Glomerular visceral epithelial cell (primary cell): Measurements from ENCODE around the gene FDXR.
A peak's percentile ranks its signal among the peaks of the same experiment; 100 is the strongest.
"Not testable (repeated sequence)": the region's sequence is repeated elsewhere in the genome, so short reads cannot be mapped to it uniquely, and the experiment has no call there.

ENCODE experiments used
- DNase-seq: peaks from one replicate; pipeline ENCODE4 v3.0.0-alpha.2; 2016; ENCODE audit errors: extremely low spot score

The FDXR gene

DNA sequence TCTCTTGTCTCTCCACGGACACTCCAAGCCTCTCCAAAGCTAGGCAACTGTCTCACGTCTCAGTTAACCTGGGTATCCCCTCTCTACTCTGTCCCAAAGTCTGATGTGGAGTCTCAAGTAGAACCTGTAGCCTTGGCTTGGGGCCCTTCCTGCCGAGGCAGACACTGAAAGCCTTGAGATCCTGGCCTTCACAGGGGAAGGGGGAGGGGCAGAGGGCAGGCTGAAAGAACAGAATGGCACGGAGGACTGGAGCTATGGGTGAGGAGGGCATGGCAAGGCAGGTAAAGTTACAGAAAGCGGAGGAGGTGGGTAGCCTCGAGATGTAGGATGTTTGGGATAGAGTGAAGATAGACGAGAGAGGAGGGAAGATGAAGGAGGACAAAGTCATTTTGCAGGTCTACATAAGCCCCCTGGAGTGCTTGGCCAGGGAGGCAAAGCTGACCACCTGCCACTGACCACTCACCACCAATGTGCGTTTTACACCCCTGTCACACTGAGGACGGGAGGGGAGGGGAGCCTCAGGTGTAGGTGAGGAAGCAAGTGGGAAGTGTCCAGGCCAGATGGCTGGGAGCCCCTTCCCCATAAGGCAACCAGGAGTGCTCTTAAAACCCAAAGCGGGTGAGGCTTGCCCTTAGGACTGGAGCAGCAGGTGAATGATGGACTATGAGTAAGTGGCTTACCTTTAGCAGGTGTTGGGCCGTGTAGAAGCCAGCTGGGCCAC, 1.3 kb downstream of the FDXR start:
- DNase-seq: no peak

DNA sequence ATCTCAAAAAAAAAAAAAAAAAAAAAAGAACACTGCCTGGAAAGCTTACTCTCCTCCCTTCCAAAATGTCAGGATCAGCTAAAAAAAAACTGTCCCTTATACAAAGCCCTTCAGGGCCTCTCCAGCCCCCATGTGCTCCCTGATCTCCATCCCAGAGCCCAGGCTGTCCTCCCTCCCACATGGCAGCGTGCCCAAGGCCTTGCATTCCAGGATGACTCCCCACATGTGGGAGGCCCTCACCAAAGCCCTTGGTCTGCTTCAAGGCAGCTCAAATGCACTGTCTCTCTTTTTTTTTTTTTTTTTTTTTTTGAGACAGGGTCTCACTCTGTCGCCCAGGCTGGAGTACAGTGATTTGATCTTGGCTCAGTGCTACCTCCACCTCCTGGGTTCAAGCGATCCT, 2.3 kb downstream of the FDXR start:
- peak; percentile 61 for DNase-seq

DNA sequence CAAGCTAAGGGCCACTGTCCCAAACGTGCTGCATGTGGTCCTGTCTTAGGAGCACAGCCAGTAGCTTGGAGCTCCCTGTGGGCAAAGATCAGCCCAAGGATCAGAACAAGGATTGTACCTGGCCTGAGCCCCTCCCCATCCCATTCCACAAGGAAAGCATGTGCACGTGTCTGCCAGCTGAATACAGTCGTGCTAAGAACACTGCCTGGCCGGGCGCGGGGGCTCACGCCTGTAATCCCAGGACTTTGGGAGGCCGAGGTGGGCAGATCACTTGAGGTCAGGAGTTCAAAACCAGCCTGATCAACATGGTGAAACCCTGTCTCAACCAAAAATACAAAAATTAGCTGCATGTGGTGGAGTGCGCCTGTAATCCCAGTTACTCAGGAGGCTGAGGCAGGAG, 2.8 kb downstream of the FDXR start:
- not testable (repeated sequence) for DNase-seq

DNA sequence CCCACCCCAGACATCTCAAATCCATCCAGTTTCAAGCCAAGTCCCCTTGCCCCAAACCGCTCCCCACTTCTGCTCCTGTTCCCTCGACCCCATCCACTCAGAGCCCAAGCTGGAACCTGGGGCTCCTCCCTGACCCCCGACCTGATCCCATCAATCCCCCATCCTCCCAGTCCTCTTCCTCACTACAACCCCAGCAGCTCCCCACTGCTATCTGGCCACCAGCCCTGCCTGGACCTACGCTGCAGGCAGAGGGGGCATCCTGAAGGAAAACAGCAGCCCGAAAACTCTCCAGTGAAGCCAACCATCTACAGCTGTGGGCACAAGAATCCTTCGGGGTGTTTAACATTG, 3.9 kb downstream of the FDXR start:
- DNase-seq: no peak

DNA sequence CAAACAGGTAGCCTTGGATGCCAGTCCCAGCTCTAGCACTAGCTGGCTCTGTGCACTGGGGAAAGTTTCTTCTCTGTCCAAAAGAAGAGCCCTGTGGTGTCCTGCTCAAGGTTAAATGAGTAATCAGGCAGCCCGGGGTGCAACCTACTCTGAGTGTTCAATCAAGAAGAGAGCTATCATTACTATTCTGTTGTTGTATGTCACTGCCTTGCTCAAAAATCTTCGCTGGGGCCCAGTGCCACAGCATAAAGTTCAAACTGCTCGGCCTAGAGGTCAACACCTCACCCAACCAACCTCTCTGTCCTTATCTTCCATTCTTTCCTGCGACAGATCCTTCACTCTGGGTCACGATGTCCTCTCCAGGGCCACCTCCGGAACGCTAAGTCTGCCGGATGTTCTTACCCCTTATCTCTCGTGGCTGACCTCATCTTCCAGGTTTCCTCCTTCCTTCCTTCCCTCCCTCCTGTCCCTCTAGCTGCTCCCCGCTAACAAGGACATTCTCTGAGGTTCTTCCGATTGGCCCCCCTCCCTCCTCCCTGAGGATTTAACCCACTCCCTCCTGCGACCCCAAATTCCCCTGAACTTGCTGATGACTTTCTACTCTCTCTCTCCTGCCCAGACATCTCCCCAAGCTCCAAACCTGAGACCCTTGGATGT, 4.4 kb downstream of the FDXR start:
- no peak for DNase-seq

DNA sequence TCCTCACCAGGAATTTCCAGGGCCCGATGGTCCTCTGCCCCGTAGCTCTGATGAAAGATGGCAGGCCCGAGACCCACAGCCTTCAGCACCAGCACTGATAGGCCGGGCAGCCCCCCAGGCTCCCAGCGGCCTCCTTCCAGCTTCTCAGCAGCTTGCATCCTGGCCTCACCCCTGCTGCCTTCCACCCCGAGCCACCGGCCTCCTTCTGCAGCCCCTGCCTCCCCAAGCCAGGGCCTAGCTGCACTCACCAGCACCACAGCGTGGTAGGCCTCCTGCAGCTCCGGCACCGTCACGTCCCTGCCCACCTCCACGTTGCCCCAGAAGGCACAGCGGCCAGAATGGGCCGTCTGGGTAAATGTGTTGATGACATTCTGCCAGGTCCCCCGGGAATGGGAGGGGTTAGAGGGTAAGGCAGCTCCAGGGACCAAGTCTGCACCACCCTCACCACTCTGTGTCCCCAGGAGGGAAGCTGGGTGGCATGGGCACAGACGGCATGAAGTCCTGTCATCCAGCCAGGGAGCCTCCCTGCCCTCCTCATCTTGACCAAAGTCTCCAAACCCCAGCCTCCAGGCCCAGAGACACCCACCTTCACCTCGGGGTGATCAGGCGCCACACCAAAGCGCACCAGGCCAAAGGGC, 6.5 kb downstream of the FDXR start:
- no peak for DNase-seq

DNA sequence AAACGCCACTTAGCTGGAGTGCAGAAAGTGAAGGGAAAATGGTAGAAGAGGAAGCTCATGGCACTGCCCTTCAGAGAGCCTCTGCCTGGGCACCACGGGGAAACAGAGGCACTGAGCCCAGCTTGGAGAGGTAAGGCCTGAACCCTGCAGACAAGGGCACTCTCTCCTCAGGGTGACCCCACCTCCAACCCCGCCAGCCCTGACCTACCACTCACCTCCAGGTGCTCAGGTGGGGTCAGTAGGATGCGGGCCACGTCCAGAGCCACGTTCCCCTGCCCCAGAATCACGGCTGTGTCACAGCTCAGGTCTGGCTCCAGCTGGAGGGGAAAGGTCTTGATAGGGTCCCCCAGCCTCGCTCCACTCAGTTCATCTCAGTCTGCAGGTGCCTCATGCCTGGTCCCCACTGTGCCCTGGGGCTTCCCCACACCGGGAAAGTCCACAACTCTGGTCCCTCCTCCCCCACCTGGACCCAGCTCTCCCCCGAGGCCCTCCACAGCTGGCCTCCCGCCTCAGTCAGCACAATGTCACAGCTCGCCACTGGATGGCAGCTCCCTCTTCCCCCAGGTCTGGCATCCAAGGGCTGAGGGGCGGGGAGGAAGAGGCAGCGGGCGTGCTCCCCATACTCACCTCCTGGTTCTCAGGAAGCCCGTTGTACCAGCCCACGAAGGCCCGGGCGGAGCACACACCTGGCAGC, 7.1 kb downstream of the FDXR start:
- DNase-seq: no peak

DNA sequence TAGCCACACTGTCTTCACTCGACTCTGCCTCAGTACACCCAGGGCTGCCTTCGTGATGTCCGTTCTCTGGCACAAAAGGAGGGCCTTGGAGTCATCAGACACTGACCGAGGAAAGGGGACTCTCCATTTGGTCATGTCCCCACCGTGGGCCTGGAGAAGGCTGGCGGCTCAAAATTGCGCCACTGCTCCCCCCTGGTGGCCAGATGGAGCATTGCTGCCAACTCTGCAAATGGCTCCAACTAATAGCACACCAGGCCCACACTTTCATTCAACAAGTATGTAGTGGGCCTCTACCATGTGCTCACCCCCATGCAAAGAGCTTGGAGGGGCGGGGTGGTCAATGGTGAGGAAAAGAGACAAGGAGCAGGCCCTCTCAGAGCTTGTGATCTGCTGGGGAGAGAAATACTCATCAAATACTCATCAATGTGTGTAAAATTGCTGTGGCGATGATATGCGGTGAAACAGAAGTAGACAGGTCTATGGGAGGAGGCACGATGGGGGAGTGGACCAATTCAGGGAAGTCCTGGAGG, 7.9 kb downstream of the FDXR start:
- DNase-seq: peak; percentile 71

DNA sequence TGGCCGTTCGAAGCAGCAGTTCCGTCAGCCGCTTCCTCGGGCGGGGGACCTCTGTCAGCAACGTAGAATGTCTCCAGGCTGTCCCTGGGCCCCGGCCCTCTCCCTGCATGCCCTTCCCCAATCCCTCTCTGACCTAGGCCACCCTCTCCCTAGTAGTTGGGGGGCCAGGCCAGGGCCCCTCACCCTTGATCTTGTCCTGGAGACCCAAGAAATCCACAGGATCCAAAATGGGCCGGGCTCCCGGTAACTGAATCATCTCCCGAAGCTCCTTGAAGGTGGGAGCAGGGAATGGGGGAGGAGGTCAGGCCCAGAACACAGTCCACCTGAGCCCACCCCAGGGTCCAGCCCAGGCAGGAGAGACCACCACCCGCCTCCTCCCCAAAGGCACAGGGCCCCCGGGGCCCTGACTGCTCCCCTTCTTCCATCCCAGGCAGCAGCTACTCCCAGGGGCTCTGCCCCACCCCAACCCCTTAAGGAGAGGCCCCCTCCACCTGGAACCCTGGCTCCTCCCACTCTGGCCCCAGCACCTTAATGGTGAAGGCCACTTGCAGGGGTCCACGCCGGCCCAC, 8.4 kb downstream of the FDXR start:
- no peak for DNase-seq

DNA sequence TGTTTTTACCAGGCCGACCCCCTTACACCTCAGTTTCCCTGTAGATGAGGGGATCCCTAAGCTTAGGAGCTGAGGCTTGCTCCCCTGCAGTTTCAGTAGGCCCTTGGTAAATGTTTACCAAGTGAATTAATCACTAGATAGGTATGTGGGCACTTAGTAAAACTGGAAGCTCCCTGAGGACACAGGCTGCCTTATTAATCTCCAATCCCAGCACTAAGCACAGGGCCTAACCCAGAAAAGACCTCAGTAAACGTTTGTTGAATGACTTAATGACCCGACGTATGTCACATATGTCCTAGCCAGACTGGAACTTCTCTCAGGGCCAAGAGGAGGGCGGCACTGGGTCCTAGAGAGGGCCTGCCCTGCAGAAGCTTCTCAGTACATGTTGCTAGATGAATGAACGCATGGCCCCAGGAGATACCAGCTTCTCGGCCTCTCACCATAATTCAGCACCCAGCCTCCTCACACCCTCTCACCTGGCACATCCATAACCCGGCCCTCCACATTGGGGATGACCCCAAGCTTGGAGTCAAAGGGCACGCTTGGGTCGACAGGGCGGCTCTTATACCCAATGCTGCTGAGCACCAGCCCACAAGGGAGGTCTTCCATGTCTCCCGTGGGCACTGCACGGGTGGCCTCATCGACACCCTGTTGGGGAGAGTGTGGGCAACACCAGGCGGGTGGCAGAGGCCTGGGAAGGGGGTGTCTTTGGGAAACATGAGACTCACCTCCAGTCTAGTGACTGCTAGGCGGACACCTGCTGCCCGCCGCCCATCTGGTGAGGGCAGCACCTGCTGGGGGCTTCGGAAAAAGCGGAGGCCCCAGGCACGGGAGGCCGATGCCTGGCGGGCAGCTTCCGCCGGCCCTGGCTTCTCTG, 9.1 kb downstream of the FDXR start:
- no peak for DNase-seq

DNA sequence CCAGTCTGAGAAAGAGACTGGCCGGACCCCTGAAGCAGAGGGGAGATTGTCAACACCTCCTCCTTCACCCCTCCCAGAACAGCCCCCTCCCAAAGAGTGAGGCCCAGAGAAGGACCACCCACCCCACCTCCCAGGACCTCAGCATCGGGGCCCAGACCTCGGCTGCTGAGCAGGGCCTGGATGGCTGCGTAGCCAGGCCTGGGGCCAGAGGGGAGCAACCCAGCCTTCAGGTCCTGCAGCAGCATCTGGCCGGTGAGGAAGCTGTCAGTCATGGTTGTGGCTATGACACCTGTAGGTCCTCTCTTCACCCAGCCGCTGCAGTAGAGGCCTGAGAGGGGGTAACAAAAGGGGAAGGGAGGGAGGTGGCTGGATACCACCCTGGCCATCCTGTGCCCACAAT, 9.9 kb downstream of the FDXR start:
- no peak for DNase-seq

DNA sequence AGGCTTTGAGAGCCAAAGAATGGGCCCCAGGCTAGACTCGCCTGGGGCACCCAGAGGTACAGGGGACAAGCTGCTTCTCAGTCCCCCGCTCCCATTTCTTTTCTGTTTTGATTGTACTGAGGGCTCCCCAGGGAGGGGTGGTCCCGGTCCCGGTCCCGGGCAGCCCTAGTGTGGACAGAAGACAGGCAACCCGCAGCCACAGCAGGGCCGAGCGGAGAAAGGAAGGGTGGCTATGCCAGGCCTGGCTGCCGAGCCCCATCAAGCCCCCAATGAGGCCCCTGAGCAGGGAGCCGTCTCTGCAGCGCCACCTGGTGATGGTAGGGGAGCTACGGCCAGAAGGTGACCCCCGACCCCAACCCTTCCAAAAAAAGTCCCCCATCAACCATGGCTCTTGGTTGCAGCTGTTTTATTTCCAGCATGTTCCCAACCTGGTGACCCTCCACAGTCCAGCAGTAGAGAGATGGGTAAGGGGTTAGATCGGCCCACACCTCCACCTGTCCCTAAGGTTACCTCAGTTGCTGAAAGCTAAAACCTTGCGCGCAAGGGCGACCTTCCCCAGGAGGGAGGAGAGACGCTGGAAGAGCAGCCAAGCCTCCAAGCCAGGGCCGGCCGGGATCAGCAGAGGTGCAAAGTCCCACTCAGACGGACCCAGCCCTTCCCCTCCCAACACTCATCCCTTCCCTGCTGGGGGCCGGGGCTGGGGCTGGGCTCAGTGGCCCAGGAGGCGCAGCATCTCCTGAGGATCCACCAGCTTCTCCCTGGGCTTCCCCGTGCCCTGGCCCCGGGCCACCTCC, 10.5 kb downstream of the FDXR start:
- peak; percentile 26 for DNase-seq

DNA sequence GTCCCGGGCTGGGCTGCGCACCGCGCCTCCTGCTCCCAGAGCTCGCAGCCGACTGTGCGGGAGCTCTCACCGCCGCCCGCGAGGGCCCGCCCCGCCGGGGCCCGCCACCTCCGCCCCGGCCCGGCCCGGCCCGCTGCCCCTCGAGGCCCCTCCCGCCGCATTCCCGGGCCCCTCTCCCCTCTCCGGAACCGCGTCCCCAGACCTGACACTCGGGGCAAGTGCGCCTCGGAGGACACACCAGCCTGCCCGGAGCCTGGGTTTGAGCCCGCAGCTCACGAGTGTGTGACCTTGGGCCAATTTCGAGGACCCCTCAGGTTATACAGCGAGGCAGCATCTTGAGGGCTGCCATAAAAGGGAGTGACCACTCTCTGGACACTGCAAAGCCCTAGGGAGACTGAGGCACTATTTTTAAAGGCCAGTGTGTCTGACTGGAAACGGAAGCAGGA, 11.1 kb downstream of the FDXR start:
- DNase-seq: no peak

DNA sequence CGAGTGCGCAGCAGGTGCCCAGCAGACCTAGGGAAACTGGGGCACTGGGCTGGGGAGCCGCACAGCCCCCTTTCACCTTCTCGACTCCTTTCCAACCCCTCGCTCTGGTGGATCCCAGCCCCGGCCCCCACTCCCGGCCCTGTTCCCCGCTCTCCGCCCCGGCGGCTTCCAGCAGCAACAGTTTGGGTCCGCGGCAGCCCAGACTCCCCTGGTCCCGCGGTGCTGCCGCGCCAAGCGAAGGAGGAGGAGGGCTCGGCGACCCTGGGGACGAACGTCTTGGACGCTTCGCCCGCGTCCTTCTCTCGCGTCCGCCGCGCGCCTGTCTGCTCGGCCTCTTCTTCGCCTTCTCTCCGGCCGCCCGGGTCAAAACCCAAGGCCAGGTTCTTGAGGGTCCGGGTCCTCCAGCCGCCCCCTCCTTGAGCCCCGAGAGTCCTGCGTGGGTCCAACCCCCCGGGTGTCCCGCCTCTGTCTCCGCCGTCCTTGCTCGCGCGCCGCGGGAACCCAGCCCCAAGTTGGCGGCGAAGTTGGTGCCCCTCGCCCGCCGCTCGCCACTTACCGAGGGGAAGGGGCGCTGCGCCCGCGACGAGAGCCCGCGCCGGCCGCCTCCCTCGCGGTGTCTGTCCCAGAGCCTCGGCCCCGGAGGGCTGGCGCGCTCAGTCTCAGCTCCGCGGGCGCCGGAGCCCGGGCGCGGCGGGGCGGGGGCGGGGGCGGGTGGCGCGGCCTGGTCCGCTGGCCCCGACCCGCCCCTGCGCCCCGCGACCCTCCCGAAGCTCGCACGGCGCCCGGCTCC, 11.7 kb downstream of the FDXR start:
- no peak for DNase-seq

DNA sequence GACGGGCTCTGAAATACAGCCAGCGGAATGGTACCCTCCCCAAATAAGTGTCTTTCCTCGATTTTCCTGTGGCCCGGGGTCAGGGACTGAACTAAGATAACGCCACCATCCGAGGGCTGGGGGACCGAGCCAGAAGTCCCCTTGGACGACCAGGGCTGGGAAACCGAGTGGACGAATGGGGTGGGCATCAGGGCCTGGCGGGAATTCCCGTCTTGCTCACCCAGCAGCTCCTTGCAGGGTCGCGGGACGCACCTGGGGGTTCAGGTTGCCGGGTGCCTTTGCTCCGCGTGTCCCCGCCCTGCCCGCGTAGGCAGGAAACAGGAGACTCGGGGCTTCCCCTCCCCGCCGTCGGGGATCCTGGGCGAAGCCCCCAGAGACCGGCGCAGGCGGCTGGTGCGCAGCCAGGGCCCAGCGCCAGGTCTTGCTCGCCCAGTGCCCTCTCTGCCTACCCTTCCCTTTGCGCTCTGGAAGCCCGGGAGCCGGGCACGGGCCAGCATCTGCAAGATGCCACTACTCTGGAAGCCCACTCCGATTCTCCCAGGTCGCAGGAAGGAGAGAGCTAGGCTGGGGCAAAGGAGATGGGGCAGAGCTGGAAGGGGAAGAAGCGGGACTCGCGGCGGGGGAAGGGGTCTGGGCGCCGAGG, 12.4 kb downstream of the FDXR start:
- no peak for DNase-seq

DNA sequence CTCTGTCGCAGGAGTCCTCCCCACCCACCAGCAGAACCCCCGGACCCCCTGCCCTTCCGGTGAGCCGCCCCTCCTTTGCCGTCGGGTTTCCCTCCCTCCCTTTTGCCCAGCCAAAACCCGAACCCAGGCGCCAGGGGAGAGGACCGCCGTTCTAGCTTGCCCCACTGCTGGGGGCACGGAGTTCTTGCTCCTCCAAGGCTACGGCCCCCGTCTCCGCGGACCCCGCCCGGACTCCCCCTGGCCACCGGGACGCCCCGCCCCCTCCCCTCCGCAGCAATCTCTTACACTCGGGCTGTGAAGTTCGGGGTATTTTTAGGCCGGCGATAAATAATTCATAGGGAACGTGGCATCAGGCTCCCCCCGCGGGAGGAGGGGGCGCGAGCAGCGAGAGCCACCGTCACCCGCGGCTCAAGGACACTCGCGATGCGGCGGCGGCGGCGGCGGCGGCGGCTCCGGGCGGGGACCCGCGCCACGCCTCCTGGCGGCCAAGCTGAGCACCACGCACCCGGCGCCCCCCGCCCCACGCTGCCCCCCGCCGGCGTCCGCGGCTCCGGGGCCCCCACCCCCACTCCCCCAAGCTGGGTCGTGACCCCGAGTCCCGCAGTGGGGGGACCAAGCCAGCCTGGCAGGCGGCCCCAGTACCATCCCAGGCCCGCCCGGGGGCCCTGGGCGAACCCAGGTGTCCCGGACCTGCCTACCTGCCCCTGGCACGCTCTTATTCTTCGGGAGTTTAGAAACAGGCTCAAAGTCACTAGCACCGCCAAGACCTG, 13.2 kb downstream of the FDXR start, which contains the start of gene GRIN2C:
GRIN2C (minus strand) TSS at position 427 of the 770 bp plus-strand sequence. CDS start 4,793 bp downstream, outside the sequence.
- DNase-seq: no peak

DNA sequence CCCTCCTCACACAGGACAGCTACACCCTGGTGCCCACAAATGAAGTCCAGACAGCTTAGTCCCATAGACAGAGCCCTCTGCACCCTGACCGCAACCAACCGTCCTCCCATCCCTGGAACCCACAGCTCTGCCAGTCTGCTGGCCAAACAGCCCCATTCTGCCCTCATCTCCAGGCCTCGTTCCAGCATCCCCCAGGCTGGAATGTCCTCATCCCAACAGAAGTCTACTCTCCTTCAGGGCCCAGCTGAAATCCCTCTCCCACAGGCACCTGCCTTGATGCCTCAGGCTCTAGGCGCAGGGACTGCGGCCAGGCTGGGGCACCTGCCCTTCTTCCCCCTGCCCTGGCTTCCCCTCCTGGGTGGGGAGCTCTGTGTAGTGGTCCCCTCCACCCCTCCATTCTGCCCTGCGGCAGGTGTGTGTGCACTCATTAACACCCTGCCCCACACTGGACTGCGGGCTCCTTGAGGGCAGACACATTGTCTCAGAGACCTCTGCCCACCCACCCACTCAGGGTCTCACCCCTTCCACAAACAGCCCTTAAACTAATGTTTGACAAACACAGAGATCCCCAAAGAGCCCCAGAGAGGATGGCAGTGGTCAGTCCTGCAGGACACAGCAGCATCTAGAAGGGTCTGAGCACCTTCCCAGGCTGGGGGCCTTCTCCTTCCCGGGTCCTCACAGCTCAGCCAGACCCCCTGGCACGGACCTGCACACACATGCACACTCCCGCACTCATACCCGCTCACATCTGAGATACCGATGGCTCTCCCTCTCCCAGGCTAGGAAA, 13.9 kb downstream of the FDXR start:
- DNase-seq: no peak
